DND-41 (cell line): ENCODE measurements around the gene ATP23.

ENCODE experiments used
- CTCF ChIP-seq: IDR thresholded peaks from 2 replicates; pipeline ENCODE4 v1.5.1; 2012; ENCODE audit warnings: borderline replicate concordance, low read length, moderate library complexity, mild to moderate bottlenecking; ENCODE audit not compliant: poor library complexity, severe bottlenecking; ENCODE audit errors: extremely low read depth
- EZH2 ChIP-seq: IDR thresholded peaks from 3 replicates; pipeline ENCODE4 v1.6.1; 2012; ENCODE audit warnings: borderline replicate concordance, low read depth, mild to moderate bottlenecking, moderate library complexity, low read length, inconsistent platforms; ENCODE audit not compliant: severe bottlenecking

- TF ChIP-seq CTCF: no peak
- TF ChIP-seq EZH2: no peak
Measured at GRCh38 chr12:57964421-57964820, 23.1 kb downstream of the ATP23 start.
